CD4-positive, alpha-beta T cell treated with Interleukin-17A for 4 hours (primary cell): ENCODE results near the gene GRK4.
"Not testable (repeated sequence)": the region's sequence is repeated elsewhere in the genome, so short reads cannot be mapped to it uniquely, and the experiment has no call there.

Source experiments
- DNase-seq: peaks from one replicate; pipeline ENCODE4 v3.0.0-alpha.2; 2020; ENCODE audit warnings: mixed read lengths

GRK4 gene

GRCh38 chr4:2962614-2963174 is 677 bp upstream of the GRK4 start:
- no peak for DNase-seq

- DNase-seq, result no peak
Observed at GRCh38 chr4:2963966-2964471, 648 bp downstream of the GRK4 start.

- no peak for DNase-seq
Observed at GRCh38 chr4:2964706-2965258, 1.4 kb downstream of the GRK4 start.

- no peak for DNase-seq
Observed at GRCh38 chr4:2965262-2965661, 1.9 kb downstream of the GRK4 start.

GRCh38 chr4:2968381-2968780 is 5.0 kb downstream of the GRK4 start:
- DNase-seq, result no peak

GRCh38 chr4:2971275-2971674 is 7.9 kb downstream of the GRK4 start:
- DNase-seq, result no peak

GRCh38 chr4:2977211-2978088 is 14.1 kb downstream of the GRK4 start:
- no peak for DNase-seq

- DNase-seq, result no peak
Observed at GRCh38 chr4:2981256-2981819, 18.0 kb downstream of the GRK4 start.

GRCh38 chr4:2982012-2982411 is 18.6 kb downstream of the GRK4 start:
- DNase-seq, result no peak

GRCh38 chr4:2983715-2984114 is 20.3 kb downstream of the GRK4 start:
- DNase-seq, result not testable (repeated sequence)

- DNase-seq, result no peak
Observed at GRCh38 chr4:2991243-2991642, 27.9 kb downstream of the GRK4 start.

GRCh38 chr4:2994917-2995316 is 31.5 kb downstream of the GRK4 start:
- DNase-seq, result no peak

GRCh38 chr4:2995546-2996265 is 32.3 kb downstream of the GRK4 start:
- DNase-seq, result no peak

- DNase-seq, result no peak
Observed at GRCh38 chr4:2996415-2996814, 33.0 kb downstream of the GRK4 start.

GRCh38 chr4:3007724-3008123 is 44.4 kb downstream of the GRK4 start:
- DNase-seq, result no peak

- no peak for DNase-seq
Observed at GRCh38 chr4:3009422-3009821, 46.1 kb downstream of the GRK4 start.

GRCh38 chr4:3010577-3010976 is 47.2 kb downstream of the GRK4 start:
- no peak for DNase-seq

- DNase-seq, result no peak
Observed at GRCh38 chr4:3010998-3011397, 47.6 kb downstream of the GRK4 start.

GRCh38 chr4:3011456-3012220 is 48.3 kb downstream of the GRK4 start:
- no peak for DNase-seq

GRCh38 chr4:3013323-3013722 is 50.0 kb downstream of the GRK4 start:
- DNase-seq, result no peak

GRCh38 chr4:3013839-3014350 is 50.5 kb downstream of the GRK4 start:
- DNase-seq, result no peak

GRCh38 chr4:3016961-3017360 is 53.6 kb downstream of the GRK4 start:
- DNase-seq, result no peak
